ENCODE data around the gene AP3B1. TPM values are rescaled to one million over a fixed set of nuclear protein-coding genes. Genes with fewer than 3 reads are reported as not detected.
A peak's percentile ranks its signal among the peaks of the same experiment; 100 is the strongest.

AP3B1 gene
- total and polyA plus RNA-seq, 2 experiments from 2014 or later, result 32.1 to 46.3 TPM

GRCh38 chr5:78331523-78332080 is 37.1 kb upstream of the AP3B1 start:
- H3F3A ChIP-seq (replicated peaks; ENCODE audit: low read depth), result no peaks in the 10 kb centered on the region
- peaks cover 5% of the 10 kb centered on the region for H3K27me3 Mint-ChIP-seq (ENCODE audit: insufficient read depth, low read depth, poor library complexity)
- peaks cover 2% of the 10 kb centered on the region; the same call in 2 of the 3 replicates for H3K36me3 Mint-ChIP-seq (ENCODE audit: low read depth)
- H2AFZ ChIP-seq, result 0 out of 2 replicates have a peak overlapping the region, but pooled peaks have one; percentile 23
- H4K20me1 ChIP-seq (replicated peaks; ENCODE audit: insufficient read depth), result no peaks in the 10 kb centered on the region
- H3K4me1 ChIP-seq (ENCODE audit: insufficient read depth), result 0 out of 2 replicates have a peak, but pooled peaks cover 7% of the 10 kb centered on the region
- H3K4me1 Mint-ChIP-seq, result peaks cover 9% of the 10 kb centered on the region
- H3K4me2 ChIP-seq, result no peak overlapping the region
- no peaks in the 10 kb centered on the region; the same call in 1 of the 2 replicates for H3K9me2 ChIP-seq (ENCODE audit: insufficient read depth)
- no peak overlapping the region for H3K27ac ChIP-seq (ENCODE audit: low read depth)
- no peaks in the 10 kb centered on the region for H3K27me3 ChIP-seq (ENCODE audit: insufficient read depth)
- no peak for TF ChIP-seq POLR2AphosphoS5 (IDR thresholded peaks at IDR 0.05; ENCODE audit: low read depth)
- TF ChIP-seq CTCF (conservative IDR thresholded peaks at IDR 0.05; ENCODE audit: low read depth in 2 of 2), result no peak
- no peak for TF ChIP-seq REST (IDR thresholded peaks at IDR 0.05; ENCODE audit: unreplicated experiment)
- TF ChIP-seq JUNB (IDR thresholded peaks at IDR 0.05; ENCODE audit: unreplicated experiment), result no peak
- TF ChIP-seq CREB1 (CRISPR knock-in tag; IDR thresholded peaks at IDR 0.05; ENCODE audit: low read depth), result no peak
- no peak for TF ChIP-seq ZNF462 (CRISPR knock-in tag; IDR thresholded peaks at IDR 0.05)
- no peak for TF ChIP-seq ETS1 (IDR thresholded peaks at IDR 0.05)
- no peak for TF ChIP-seq ZNF114 (CRISPR knock-in tag; IDR thresholded peaks at IDR 0.05)
- no peaks in the 10 kb centered on the region for H3K79me2 ChIP-seq (replicated peaks; ENCODE audit: insufficient read depth)
- no peak overlapping the region for H3K4me3 Mint-ChIP-seq
- H3K4me3 ChIP-seq, result no peak overlapping the region
- DNase-seq (ENCODE audit: low spot score), result no peak
- ATAC-seq, result no peak
- H3K9me3 Mint-ChIP-seq, result peaks cover 2% of the 10 kb centered on the region; the same call in 2 of the 3 replicates
- no peaks in the 10 kb centered on the region for H3K36me3 ChIP-seq (ENCODE audit: insufficient read depth)
- H3K27ac Mint-ChIP-seq, result no peak overlapping the region

Data from GM23338 (cell line).